GM12891 (cell line): Measurements from ENCODE around the gene NRIP1.
"Not testable (repeated sequence)": the region's sequence is repeated elsewhere in the genome, so short reads cannot be mapped to it uniquely, and the experiment has no call there.

Experiments used
- DNase-seq: peaks from one replicate; pipeline ENCODE4 v3.0.0; 2011; ENCODE audit warnings: low spot score; ENCODE audit not compliant: insufficient read length
- FAIRE-seq: peaks from 2 replicates; lab custom pipeline; 2011; peaks lifted over from hg19 to GRCh38; lab: Jason Lieb, UNC
- PAX5 ChIP-seq: IDR thresholded peaks from 2 replicates; pipeline ENCODE4 v1.6.1; 2011; ENCODE audit warnings: low read length, moderate library complexity, mild to moderate bottlenecking; ENCODE audit not compliant: insufficient read depth, severe bottlenecking
- POLR2A ChIP-seq: IDR thresholded peaks from 2 replicates; pipeline ENCODE4 v1.6.1; 2011; ENCODE audit warnings: low read depth, low read length, control low read depth
- POLR2AphosphoS5 ChIP-seq: IDR thresholded peaks from 2 replicates; pipeline ENCODE4 v1.6.1; 2011; ENCODE audit warnings: low read depth, low read length, control low read depth
- POU2F2 ChIP-seq: IDR thresholded peaks from 2 replicates; pipeline ENCODE4 v1.6.1; 2011; ENCODE audit warnings: low read depth, mild to moderate bottlenecking, control low read depth, low read length, moderate library complexity
- SPI1 ChIP-seq: IDR thresholded peaks from 2 replicates; pipeline ENCODE4 v1.6.1; 2011; ENCODE audit warnings: low read depth, low read length, control low read depth
- TAF1 ChIP-seq: IDR thresholded peaks from 2 replicates; pipeline ENCODE4 v1.6.1; 2011; ENCODE audit warnings: low read depth, low read length, control low read depth

NRIP1 gene

GRCh38 chr21:15042531-15042930 lies 22.3 kb downstream of the NRIP1 start:
- DNase-seq, result no peak
- TF ChIP-seq POLR2A, result no peak
- no peak for TF ChIP-seq POLR2AphosphoS5
- no peak for TF ChIP-seq POU2F2
- no peak for TF ChIP-seq PAX5
- TF ChIP-seq SPI1, result no peak
- no peak for TF ChIP-seq TAF1
- FAIRE-seq, result no peak

- FAIRE-seq (no peak), DNase-seq (no peak)
- TF ChIP-seq POLR2AphosphoS5 (no peak), SPI1 (no peak), TAF1 (no peak), POU2F2 (no peak), POLR2A (no peak), PAX5 (no peak)
These were observed 25.0 kb downstream of the NRIP1 start for GRCh38 chr21:15039607-15040299.

- TF ChIP-seq PAX5, result no peak
- no peak for TF ChIP-seq POU2F2
- no peak for TF ChIP-seq SPI1
- TF ChIP-seq POLR2A, result no peak
- no peak for TF ChIP-seq TAF1
- no peak for TF ChIP-seq POLR2AphosphoS5
- FAIRE-seq (no peak), DNase-seq (no peak)
These were observed 26.9 kb downstream of the NRIP1 start for GRCh38 chr21:15037900-15038293.

GRCh38 chr21:15037095-15037899 lies 27.5 kb downstream of the NRIP1 start:
- no peak for TF ChIP-seq TAF1
- TF ChIP-seq PAX5, result no peak
- TF ChIP-seq POLR2A, result no peak
- no peak for TF ChIP-seq SPI1
- no peak for TF ChIP-seq POLR2AphosphoS5
- no peak for TF ChIP-seq POU2F2
- FAIRE-seq (no peak), DNase-seq (no peak)

- no peak for DNase-seq
- TF ChIP-seq POLR2AphosphoS5 (no peak), TAF1 (no peak), POU2F2 (no peak), PAX5 (no peak), SPI1 (no peak), POLR2A (no peak)
- no peak for FAIRE-seq
These were observed 28.6 kb downstream of the NRIP1 start for GRCh38 chr21:15036189-15036588.

- FAIRE-seq (no peak), DNase-seq (no peak)
- no peak for TF ChIP-seq POLR2AphosphoS5
- TF ChIP-seq SPI1, result 0 out of 2 replicates have a peak, but pooled peaks have one; percentile 9
These were observed 30.5 kb downstream of the NRIP1 start for GRCh38 chr21:15034126-15034853.

GRCh38 chr21:15031790-15032357 lies 32.9 kb downstream of the NRIP1 start:
- no peak for FAIRE-seq
- TF ChIP-seq POLR2A (no peak), POLR2AphosphoS5 (no peak), POU2F2 (no peak), TAF1 (no peak), SPI1 (no peak), PAX5 (no peak)
- DNase-seq, result no peak

GRCh38 chr21:15031362-15031761 lies 33.4 kb downstream of the NRIP1 start:
- not testable (repeated sequence) for DNase-seq, FAIRE-seq

- not testable (repeated sequence) for FAIRE-seq, DNase-seq
These were observed 33.9 kb downstream of the NRIP1 start for GRCh38 chr21:15030861-15031260.

- no peak for FAIRE-seq
These were observed 35.7 kb downstream of the NRIP1 start for GRCh38 chr21:15029077-15029476.

More at GRCh38 chr21:15029077-15029476, 35.7 kb downstream of the NRIP1 start:
- no peak for DNase-seq
- no peak for TF ChIP-seq TAF1
- TF ChIP-seq POLR2AphosphoS5, result no peak
- TF ChIP-seq PAX5, result no peak
- TF ChIP-seq SPI1, result no peak
